GM19438 (cell line): ENCODE measurements around the gene BEST2.
"Not testable (repeated sequence)": the region's sequence is repeated elsewhere in the genome, so short reads cannot be mapped to it uniquely, and the experiment has no call there.

ENCODE experiments used
- ATAC-seq: cut with Tn5 transposase; IDR thresholded peaks from one replicate; pipeline ENCODE4 v1.9.1; 2021; ENCODE audit warnings: low read depth; ENCODE audit not compliant: unreplicated experiment

Gene BEST2

GRCh38 chr19:12796146-12797071, 44.8 kb downstream of the BEST2 start:
- ATAC-seq: no peak

GRCh38 chr19:12797141-12797587, 45.6 kb downstream of the BEST2 start:
- no peak for ATAC-seq

- ATAC-seq: not testable (repeated sequence)
Measured at GRCh38 chr19:12797607-12798006, 46.0 kb downstream of the BEST2 start.

GRCh38 chr19:12799742-12800465, 48.3 kb downstream of the BEST2 start:
- no peak for ATAC-seq

- ATAC-seq: no peak
Measured at GRCh38 chr19:12800466-12800770, 48.8 kb downstream of the BEST2 start.

- no peak for ATAC-seq
Measured at GRCh38 chr19:12800923-12801465, 49.4 kb downstream of the BEST2 start.

GRCh38 chr19:12801466-12802266, 50.1 kb downstream of the BEST2 start, which contains the start of the genes PRDX2 and THSD8:
Gene PRDX2 (minus strand): TSS chr19:12801800. CDS start chr19:12801261, 539 bp downstream.
Gene THSD8 (plus strand): TSS chr19:12802069. CDS start chr19:12802072, 3 bp downstream.
- ATAC-seq: no peak

- ATAC-seq: no peak
Measured at GRCh38 chr19:12802267-12803106, 50.9 kb downstream of the BEST2 start.

GRCh38 chr19:12804051-12804450, 52.5 kb downstream of the BEST2 start:
- ATAC-seq: no peak

GRCh38 chr19:12806242-12807081, 54.9 kb downstream of the BEST2 start, which contains the start of gene RNASEH2A:
Gene RNASEH2A (plus strand): TSS chr19:12806584. CDS start chr19:12806674, 90 bp downstream.
- ATAC-seq: peak; percentile 60
